ENCODE results near the gene SLC34A1.

The SLC34A1 gene

GRCh38 chr5:177377851-177378776 is 6.1 kb upstream of the SLC34A1 start:
- TF ChIP-seq CTCF (IDR thresholded peaks at IDR 0.05; ENCODE audit: low read depth, low read length), result no peak
- no peak for DNase-seq (ENCODE audit: extremely low read depth, low read depth)

DNA sequence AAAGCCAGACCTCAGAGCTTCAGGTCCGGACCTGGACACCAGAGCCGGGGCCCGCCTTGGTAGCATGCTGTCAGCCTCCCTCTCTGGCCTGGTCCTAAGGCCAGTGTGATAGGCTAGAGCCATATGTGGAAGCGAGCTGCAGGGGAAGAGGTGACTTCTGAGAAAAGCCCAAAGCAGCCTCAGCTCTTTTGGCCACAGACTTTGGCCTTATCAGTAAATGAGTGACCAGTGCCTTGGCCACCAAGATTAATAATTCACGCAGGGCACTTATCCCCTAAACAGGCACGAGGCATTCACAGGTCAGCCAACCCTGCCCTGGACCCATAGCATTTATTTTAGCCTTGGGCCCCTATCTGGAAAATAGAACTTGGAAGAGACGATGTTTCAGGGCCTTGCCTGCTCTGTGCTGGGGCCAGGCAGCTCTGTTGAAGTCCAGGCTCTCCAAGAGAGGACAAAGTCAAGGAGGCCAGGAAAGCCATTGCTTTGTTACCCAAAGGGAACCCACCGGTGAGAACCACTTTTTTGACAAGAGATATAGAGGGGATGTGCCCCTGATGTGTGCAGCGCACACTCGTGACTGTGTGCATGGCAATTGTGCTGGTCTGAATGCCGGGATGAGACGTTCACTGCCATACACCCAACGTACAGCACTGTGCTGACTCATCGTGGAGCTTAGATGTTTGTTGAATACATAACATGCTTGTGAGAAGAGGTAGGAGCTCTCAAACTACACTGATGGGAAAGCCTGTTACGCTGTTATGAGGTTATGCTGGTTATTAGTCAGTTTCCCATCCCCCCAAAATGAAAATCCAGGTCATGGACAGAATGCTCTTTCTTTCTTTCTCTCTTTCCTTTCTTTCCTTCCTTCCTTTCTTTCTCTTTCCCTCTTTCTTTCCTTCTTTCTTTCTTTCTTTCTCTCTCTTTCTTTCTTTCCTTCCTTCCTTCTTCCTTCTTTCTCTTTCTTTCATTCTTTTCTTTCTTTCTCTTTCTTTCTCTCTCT is 5.0 kb upstream of the SLC34A1 start:
- TF ChIP-seq CTCF (IDR thresholded peaks at IDR 0.05; ENCODE audit: low read depth, low read length), result no peak
- no peak for DNase-seq (ENCODE audit: extremely low read depth, low read depth)

GRCh38 chr5:177380805-177381126 is 3.5 kb upstream of the SLC34A1 start:
- DNase-seq (ENCODE audit: extremely low read depth, low read depth), result no peak
- no peak for TF ChIP-seq CTCF (IDR thresholded peaks at IDR 0.05; ENCODE audit: low read depth, low read length)

DNA sequence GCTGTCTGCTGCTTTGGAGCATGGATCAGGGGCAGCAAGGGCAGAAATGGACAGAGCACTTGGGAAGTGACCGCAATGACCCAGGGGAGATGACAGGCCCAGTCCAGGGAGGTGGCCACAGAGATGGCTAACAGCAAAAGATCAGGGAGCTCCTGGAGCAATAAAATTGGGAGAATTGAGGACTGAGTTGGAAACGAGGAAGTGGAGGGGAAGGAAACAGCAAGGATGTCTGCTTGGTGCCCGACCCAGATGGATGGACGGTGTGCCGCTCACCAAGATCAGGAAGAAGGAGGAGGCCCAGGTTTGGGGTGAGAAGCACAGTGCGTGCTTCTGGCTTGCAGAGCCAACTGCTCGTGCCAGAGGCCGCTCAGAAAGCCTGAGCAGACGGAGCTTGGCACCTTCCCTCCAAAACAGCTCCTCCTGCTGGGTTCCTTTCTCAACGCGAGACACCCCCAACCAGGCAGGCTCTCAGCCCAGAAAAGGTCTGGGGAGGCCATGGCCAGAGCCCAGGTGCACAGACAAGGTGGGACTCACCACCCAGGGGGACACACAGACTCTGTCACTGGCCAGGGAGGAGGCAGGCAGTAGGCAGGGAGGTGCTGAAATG is 1.7 kb upstream of the SLC34A1 start:
- no peak for DNase-seq (ENCODE audit: extremely low read depth, low read depth)
- peak; percentile 34 for TF ChIP-seq CTCF (IDR thresholded peaks at IDR 0.05; ENCODE audit: low read depth, low read length)

DNA sequence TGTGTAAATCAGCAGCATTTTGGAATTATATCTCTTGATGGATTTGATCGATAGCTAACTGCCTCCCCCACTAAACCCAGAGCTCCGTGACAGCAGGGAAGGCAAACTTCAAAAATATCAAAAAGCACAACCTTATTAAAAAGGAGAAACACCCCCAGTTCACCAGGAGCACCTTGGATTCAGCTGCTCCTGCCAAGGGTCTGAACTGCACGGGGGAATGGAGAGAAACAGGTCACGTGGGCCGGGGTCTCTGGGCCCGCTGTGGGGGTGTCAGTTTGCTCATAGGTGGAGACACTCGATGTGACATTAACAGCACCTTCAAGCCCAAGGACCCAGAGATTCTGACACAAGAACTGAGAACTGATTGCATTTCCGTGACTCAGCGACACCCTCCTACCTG is 1.1 kb upstream of the SLC34A1 start:
- no peak for DNase-seq (ENCODE audit: extremely low read depth, low read depth)
- TF ChIP-seq CTCF (IDR thresholded peaks at IDR 0.05; ENCODE audit: low read depth, low read length), result no peak

DNA sequence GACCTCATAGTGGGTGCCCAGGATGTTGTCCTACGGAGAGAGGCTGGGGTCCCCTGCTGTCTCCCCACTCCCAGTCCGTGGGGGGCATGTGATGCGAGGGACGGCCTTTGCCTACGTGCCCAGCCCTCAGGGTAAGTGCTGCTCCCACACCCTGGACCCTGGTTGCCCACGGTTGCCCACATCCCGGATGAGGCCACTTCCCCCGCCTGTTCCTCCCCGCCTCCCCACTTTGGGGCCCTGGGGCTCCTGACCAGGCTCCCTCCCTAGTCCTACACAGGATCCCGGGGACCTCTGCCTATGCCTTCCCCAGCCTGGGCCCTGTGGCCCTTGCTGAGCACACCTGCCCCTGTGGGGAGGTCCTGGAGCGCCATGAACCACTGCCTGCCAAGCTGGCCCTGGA is 1.5 kb downstream of the SLC34A1 start:
- TF ChIP-seq CTCF (IDR thresholded peaks at IDR 0.05; ENCODE audit: low read depth, low read length), result no peak
- DNase-seq (ENCODE audit: extremely low read depth, low read depth), result no peak

All from AG09319 (cell line).